GM21737 (cell line): ENCODE data around the gene SFT2D3.

ENCODE experiments used
- ATAC-seq: cut with Tn5 transposase; IDR thresholded peaks from one replicate; pipeline ENCODE4 v1.9.1; 2021; ENCODE audit warnings: mild to moderate bottlenecking, moderate library complexity; ENCODE audit not compliant: unreplicated experiment

Gene SFT2D3

GRCh38 chr2:127681288-127681804 is 20.0 kb upstream of the SFT2D3 start:
- ATAC-seq = no peak

- no peak for ATAC-seq
These were observed 19.1 kb upstream of the SFT2D3 start for GRCh38 chr2:127681976-127682857.

- ATAC-seq = no peak
These were observed 18.2 kb upstream of the SFT2D3 start for GRCh38 chr2:127683056-127683455.

GRCh38 chr2:127683757-127684156 is 17.5 kb upstream of the SFT2D3 start:
- no peak for ATAC-seq

- no peak for ATAC-seq
These were observed 15.8 kb upstream of the SFT2D3 start for GRCh38 chr2:127685410-127686080.

GRCh38 chr2:127688405-127688804 is 12.9 kb upstream of the SFT2D3 start:
- no peak for ATAC-seq

GRCh38 chr2:127690696-127691095 is 10.6 kb upstream of the SFT2D3 start:
- no peak for ATAC-seq

- ATAC-seq = no peak
These were observed 6.3 kb upstream of the SFT2D3 start for GRCh38 chr2:127694986-127695385.

GRCh38 chr2:127695491-127696472 is 5.5 kb upstream of the SFT2D3 start:
- ATAC-seq = no peak

GRCh38 chr2:127697482-127698180 is 3.7 kb upstream of the SFT2D3 start:
- no peak for ATAC-seq

GRCh38 chr2:127698553-127699355 is 2.5 kb upstream of the SFT2D3 start:
- no peak for ATAC-seq

- ATAC-seq = peak; percentile 49
These were observed 637 bp upstream of the SFT2D3 start for GRCh38 chr2:127700527-127701192.

- ATAC-seq = peak; percentile 51
These were observed 526 bp downstream of the SFT2D3 start for GRCh38 chr2:127701651-127702394.

- no peak for ATAC-seq
These were observed 1.2 kb downstream of the SFT2D3 start for GRCh38 chr2:127702395-127703009.

GRCh38 chr2:127703282-127703681 is 2.0 kb downstream of the SFT2D3 start:
- no peak for ATAC-seq

GRCh38 chr2:127704641-127705390 is 3.5 kb downstream of the SFT2D3 start:
- no peak for ATAC-seq
